ENCODE results near the gene GCKR.

- TF ChIP-seq CTCF (IDR thresholded peaks at IDR 0.05; ENCODE audit: poor library complexity) (no peak), EZH2phosphoT487 (IDR thresholded peaks at IDR 0.05; ENCODE audit: low read depth, severe bottlenecking, unreplicated experiment) (no peak), EZH2 (IDR thresholded peaks at IDR 0.05; ENCODE audit: borderline replicate concordance) (no peak)
Observed at GRCh38 chr2:27531983-27532382, 35.3 kb downstream of the GCKR start.
